ENCODE data around the gene LRFN4.

Gene LRFN4

DNA sequence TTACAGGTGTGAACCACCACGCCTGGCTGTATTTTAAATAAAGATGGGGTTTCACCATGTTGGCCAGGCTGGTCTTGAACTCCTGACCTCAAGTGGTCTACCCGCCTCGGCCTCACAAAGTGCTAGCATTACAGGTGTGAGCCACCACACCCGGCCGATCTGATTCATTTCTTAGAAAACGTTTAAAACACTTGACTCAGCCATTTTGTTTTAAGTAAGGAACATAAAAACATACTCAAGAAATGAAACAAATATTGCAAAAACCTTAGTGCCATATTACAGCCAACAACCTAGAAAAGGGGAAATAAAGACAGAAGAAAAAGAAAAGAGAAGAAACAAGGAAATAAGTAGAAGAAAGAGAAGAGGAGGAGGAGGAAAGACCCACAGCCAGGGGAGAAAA lies 17.4 kb downstream of the LRFN4 start:
- DNase-seq: no peak

DNA sequence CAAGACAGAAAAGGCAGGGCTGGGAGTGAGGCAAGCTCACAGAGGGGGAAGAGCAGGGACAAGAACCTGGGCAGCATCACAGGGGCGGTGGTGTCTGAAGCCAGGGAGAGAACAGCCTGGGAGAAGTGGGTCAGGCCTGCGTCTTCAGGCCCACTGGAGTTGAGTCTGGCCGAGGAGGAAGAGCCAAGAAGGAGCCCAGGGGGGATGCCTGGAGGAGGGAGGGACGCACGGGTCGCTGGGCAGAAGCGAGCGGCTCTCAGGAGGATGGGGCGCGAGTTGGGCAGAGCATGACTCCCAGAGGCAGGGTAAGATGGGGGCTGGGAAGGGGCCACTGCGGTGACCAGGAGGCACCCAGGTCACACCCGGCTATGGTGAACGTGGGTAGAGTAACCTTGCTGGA lies 18.5 kb downstream of the LRFN4 start:
- DNase-seq: no peak

GRCh38 chr11:66877588-66878385 lies 20.9 kb downstream of the LRFN4 start:
- DNase-seq: no peak

GRCh38 chr11:66878474-66878873 lies 21.6 kb downstream of the LRFN4 start:
- DNase-seq: no peak

DNA sequence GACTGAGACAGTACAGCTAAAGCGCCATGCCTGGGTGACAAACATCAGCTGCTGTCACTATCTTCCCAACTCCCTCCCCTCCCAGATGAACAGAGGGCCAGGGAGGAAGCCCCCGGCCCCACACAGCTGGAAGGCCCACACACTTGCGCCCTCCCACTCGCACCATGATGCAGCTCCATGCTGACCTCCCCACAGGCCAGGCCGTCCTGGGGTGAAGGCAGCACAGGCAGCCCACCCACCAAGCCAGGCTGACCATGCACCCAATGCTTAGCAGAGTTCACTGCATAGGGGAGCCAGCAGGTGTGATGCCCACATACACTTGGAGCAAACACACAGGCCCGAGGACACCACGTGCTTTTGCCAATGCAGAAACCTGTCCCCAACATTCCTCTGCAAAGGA lies 22.1 kb downstream of the LRFN4 start:
- no peak for DNase-seq

GRCh38 chr11:66879583-66879982 lies 22.7 kb downstream of the LRFN4 start:
- DNase-seq: no peak

DNA sequence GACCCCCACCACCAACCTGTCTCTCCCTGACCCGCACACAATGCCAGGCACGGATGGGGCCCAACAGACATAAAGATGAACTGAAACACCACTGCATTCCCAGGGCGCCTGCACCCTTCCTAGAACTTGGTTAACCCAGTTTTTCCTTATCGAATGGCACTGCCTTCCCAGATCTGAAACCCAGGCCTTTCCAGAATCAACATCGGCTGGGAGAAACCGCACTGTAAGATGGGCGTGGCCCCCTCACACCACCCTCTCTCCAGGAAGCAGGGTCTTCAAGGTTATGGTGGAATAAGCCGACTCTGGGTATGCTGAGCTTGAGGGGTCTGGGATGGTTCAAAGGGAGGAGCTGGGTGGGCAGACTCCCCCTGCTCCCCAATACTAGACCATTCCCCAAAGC lies 23.1 kb downstream of the LRFN4 start:
- DNase-seq: no peak

DNA sequence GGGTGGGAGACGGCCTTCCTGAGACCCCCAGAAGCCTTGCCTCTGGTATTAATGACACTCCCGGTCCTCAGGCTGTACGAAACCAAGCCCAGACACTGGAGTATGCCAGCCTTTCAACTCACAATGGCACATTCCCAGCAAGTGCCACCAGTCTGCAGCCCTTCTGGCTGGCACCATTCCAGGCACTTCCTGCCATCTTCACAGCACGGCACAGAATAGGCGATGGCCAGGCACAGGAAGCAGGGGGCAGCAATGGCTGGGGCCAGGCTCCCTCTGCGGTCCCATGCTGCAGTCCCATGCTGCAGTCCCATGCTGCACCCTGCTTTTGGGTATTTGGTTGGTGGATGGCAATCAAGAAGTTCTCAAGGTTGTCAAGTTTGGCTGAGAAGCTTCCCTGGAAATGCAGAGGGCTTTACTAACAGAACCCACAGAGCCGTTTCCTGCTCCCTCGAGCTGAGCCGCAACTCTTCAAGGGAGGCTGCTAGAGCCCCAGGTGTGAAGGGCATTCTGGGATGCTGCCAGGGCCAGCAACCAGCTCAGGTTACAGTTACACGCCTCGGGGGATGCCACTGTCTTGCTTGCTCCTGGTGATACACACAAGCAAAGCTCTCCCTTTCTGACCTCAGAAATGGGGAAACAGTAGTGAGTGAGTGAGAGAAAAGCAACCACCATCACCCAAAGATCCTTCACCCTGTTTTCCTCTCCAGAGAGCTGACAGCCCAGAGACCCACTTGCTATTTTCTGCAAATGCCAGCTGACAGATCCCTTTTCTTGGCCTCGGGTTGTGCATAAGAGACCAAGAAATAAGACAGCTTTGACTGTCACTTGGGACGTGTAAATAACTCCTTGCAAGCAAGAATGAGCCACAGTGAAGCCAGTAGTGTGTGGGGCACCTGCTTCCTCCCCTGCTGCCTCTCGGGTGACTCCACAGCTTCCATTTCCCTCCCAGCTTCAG lies 23.9 kb downstream of the LRFN4 start:
- peak; percentile 69 to 85 for DNase-seq

- peak; percentile 34 to 64 for DNase-seq
These were observed 24.6 kb downstream of the LRFN4 start for GRCh38 chr11:66881451-66881835.

- DNase-seq: peak in 1 of 2 experiments; percentile 28
These were observed 25.1 kb downstream of the LRFN4 start for GRCh38 chr11:66881927-66882452.

GRCh38 chr11:66882561-66883015 lies 25.7 kb downstream of the LRFN4 start:
- DNase-seq: peak in 1 of 2 experiments; percentile 83

GRCh38 chr11:66883016-66883965 lies 26.4 kb downstream of the LRFN4 start:
- DNase-seq: peak; percentile 83 to 92

DNA sequence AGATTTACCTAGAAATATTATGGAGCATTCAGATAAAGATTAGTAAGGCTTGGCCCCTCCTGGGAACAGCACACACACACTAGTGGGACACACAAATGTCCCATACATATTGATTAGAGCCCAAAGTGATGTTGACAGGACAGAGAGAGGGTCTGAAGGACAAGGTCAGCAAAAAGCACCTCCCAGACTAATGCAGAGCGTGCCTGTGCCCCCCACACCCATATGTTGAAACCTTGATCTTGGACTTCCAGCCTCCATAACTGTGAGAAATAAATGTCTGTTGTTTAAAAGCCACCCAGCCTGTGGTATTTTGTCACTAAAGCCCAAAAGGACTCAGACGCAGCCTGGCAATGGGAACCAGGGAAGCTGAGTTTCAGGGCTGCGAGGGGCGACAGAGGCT lies 27.6 kb downstream of the LRFN4 start:
- no peak for DNase-seq

GRCh38 chr11:66885469-66885868 lies 28.6 kb downstream of the LRFN4 start:
- DNase-seq: no peak

DNA sequence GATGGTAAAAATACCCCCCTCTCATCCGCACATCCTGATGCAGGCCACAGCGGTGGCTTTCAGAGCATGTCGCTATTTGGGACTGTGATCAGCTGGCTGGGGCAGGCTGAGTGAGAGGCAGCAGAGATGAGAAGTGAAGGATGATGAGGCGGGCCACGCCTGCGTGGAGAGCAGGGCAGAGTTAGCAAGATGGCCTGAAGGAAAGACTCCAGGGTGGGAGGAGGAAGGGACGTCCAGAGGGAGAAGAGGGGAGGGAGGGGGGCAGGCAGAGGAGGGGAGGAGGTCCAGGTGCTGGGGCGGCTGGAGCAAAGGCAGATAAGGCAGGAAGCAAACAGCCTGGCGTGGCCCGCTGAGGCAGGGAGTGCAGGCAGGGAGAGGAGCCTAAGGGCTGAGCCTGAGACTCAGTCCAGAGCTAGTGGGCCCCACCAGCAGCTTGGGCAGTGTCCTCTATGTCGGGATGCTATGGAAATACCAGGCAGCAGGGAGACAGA lies 29.1 kb downstream of the LRFN4 start:
- no peak for DNase-seq

DNA sequence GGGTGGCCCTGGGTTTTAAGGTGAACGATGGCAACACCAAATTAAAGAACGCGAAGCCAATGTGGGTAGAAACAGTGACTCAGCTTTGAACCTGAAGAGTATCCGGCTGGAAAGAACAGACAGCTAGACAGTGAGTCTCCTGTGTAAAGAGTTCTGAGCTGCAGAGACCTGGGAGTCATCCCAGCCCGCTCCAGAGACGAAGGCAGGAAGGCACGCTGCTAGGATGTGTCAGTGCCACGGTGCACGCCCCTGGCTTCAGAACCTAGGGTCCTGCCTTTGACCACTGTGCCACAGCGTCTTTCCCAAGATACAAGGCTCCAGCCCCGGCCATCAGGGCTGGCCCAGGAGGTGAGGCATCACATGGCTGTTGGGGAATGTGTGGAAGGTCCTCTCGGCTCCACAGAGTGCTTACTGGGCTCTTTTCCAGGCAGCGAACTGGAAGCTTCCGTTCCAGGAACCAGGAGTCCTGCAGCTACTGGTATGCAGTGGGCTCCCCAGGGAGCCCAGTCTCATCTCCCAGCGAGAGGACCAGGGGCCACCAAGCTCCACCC lies 29.9 kb downstream of the LRFN4 start:
- no peak for DNase-seq

DNA sequence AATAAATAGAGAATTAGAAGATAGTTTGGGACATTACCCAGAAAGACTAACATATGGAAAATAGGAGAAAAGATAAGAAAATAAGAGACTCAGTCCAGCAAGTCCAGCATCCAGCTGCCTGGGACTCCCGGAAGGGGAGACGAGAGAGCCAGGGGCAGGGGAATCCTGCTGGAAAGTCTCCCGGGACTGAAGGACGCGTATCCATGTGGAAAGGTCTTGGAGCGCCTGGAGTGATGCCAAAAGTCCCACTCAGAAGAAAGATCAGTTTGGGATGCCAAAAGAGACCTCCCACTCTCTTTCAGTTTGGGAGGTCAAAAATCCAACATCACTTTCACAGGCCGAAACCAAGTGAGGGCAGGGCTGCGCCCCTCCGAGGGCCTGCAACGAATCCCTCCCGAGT lies 30.7 kb downstream of the LRFN4 start:
- no peak for DNase-seq

GRCh38 chr11:66888282-66888681 lies 31.4 kb downstream of the LRFN4 start:
- no peak for DNase-seq

DNA sequence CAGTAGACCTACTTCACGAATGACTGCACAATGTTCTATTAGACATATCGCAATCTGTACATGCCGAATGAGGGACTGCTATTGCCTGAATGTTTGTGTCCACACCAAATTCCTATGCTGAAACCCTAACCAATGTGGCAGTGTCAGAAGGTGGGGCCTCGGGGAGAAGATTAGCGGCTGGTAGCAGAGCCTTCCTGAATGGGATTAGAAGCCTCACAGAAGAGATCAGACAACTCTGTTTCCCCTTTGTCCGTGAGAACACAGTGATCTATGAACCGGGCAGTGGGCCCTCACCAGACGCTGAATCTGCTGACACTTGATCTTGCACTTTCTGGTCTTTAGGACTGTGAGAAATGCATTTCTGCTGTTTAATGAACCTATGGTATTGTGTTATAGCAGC lies 33.1 kb downstream of the LRFN4 start:
- DNase-seq: no peak

DNA sequence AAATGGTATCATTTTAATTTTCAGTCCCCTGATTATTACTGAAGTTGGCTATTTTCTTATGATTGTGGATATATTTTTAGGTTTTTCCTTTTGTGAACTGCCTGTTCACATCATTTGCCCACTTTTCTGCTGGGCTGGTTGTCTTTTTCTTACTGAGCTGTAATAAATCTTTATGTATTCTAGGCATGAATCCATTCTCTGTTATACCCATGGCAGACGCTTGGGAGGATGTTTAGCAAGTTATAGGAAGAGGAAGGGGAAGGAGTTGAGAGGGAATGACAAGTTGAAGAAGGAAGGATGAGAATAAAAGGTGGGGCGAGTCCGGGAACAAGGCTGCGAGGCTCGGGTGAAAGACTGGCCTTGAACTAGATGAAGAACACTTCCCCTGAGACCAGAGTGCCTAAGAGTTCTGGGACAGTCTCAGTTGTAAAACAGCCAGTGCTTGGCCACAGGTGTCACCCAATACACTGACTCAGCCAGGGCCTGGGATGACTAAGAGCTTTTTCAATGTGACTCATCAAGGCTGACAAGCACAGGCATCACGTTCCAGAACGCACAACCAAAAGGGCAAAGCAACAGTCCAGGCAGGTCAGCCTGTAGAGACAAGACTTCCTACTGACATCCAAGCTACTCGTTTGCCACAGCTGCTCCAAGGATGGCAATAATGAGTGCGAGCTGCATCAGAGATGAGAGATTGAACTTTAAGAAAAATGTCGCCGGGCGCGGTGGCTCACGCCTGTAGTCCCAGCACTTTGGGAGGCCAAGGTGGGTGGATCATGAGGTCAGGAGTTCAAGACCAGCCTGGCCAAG lies 35.2 kb downstream of the LRFN4 start:
- DNase-seq: peak; percentile 51 to 59

GRCh38 chr11:66892911-66893310 lies 36.0 kb downstream of the LRFN4 start:
- DNase-seq: no peak

Measured in SHP77 (cell line).